Fibroblast of the aortic adventitia (primary cell): ENCODE results near the gene ERC1. TPM values are rescaled to one million over a fixed set of nuclear protein-coding genes. Genes with fewer than 3 reads are reported as not detected.

Source experiments
- DNase-seq: peaks from one replicate; pipeline ENCODE4 v3.0.0-alpha.2; 2010; ENCODE audit warnings: low read depth
- H3K4me3 ChIP-seq: 2 replicates; pipeline ENCODE4 v1.5.1; 2011; ENCODE audit warnings: low read depth, mild to moderate bottlenecking, control low read depth, low read length, moderate library complexity
- CTCF ChIP-seq: IDR thresholded peaks from 2 replicates; pipeline ENCODE4 v1.5.1; 2011; ENCODE audit warnings: mild to moderate bottlenecking, low read length, control low read depth, inconsistent platforms; ENCODE audit not compliant: insufficient read depth
- total RNA-seq: library from RNA; depleted of rRNA; stranded (reverse); fragments of >200 nt; gene quantifications from 2 replicates; pipeline ENCODE4 v1.2.3, GENCODE V29; 2012; ENCODE audit warnings: low replicate concordance

Gene ERC1
- total RNA-seq, 1 donor, result 50.9 TPM

GRCh38 chr12:1481906-1482305, 490.9 kb downstream of the ERC1 start:
- no peak overlapping the region for H3K4me3 ChIP-seq
- no peak for TF ChIP-seq CTCF
- no peak for DNase-seq

GRCh38 chr12:1488908-1489381, 497.9 kb downstream of the ERC1 start:
- TF ChIP-seq CTCF, result no peak
- no peak for DNase-seq
- H3K4me3 ChIP-seq, result no peak overlapping the region

GRCh38 chr12:1491983-1492697, 501.1 kb downstream of the ERC1 start:
- DNase-seq, result no peak
- H3K4me3 ChIP-seq, result no peak overlapping the region
- no peak for TF ChIP-seq CTCF

- no peak for DNase-seq
- no peak overlapping the region for H3K4me3 ChIP-seq
- TF ChIP-seq CTCF, result no peak
Observed at GRCh38 chr12:1493781-1494565, 502.9 kb downstream of the ERC1 start.

- H3K4me3 ChIP-seq, result no peak overlapping the region
- no peak for TF ChIP-seq CTCF
- DNase-seq, result no peak
Observed at GRCh38 chr12:1494856-1495255, 503.8 kb downstream of the ERC1 start.

GRCh38 chr12:1496162-1496900, 505.3 kb downstream of the ERC1 start:
- no peak for TF ChIP-seq CTCF
- H3K4me3 ChIP-seq, result peak overlapping the region; percentile 48
- peak; percentile 82 for DNase-seq
